Kidney capillary endothelial cell (primary cell): Measurements from ENCODE around the gene RAPGEF5.
A peak's percentile ranks its signal among the peaks of the same experiment; 100 is the strongest.
"Not testable (repeated sequence)": the region's sequence is repeated elsewhere in the genome, so short reads cannot be mapped to it uniquely, and the experiment has no call there.

Experiments
- DNase-seq: peaks from one replicate; pipeline ENCODE4 v3.0.0-alpha.2; 2018; ENCODE audit warnings: low spot score

Gene RAPGEF5

DNA sequence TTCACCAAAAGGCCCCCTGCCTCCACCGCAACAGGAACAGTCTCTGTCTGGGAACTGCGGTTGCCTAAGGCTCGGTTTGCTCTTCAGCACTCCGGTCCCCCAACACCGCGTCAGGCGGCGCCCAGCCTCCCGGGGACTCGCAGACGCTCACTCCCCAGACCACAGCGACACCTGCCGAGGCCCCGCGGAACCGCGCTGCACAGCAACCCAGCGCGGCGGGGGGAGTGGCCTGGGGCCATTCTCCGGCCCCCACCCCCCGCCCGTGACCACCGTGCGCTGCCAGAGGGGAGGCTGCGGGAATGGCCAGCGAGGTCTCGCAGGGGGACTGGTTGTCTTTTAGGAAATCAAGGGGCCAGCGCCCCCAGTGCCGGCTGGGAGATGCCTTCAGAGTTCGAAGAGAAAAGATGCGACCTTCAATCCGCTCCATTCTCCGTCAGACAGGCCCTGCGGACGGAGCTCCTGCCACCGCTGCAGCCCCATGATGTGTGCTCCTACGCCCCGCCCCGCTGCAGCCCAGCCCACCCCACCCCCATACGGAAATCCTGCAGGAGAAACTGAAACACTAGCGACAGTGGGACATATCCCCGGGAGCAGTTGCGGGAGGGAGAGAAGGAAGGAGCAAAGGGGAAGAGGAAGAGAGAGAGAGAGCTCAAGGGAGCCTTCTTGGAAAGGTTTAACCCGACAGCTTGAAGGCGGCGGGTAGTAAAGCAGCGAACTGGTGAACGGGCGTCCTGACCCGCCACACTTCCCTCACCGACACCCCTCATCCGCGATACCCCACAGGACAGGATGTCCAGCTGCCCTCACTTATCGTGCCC, 273.9 kb downstream of the RAPGEF5 start:
- DNase-seq = peak; percentile 78

DNA sequence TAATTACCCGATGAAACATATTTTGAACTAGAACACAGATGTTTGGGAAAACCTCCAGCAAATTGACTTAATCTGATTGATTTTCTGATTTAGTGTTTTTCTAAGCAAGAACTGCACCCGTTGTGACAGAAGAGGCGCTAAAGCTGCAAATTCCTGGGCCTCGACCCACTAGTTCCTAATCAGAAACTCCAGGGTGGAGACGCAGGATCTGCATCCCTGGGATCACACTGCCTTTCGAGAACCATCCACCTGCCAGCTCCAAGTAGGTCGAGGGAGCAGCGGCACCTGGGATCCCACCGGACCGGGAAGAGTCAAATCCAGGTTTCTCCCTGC, 274.4 kb downstream of the RAPGEF5 start:
- DNase-seq = no peak

DNA sequence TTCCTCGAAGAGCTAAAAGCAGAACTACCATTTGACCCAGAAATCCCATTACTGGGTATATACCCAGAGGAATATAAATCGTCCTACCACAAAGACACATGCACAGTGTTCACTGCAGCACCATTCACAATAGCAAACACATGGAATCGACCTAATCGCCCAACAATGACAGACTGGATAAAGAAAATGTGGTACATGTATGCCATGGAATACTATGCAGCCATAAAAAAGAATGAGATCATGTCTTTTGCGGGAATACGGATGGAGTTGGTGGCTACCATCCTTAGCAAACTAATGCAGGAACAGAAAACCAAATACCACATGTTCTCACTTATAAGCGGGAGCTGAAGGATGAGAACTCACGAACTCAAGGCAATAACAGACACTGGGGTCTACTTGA, 276.7 kb downstream of the RAPGEF5 start:
- not testable (repeated sequence) for DNase-seq

DNA sequence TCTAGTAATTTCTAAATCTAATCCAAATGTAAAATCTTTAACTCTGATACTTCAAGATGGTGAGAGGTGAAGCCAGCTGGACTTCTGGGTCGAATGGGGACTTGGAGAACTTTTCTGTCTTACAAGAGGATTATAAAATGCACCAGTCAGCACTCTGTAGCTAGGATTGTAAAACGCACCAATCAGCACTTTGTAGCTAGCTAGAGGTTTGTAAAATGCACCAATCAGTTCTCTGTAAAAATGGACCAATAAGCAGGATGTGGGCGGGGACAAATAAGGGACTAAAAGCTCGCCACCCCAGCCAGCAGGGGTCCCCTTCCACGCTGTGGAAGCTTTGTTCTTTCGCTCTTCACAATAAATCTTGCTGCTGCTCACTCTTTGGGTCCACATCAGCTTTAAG, 278.1 kb downstream of the RAPGEF5 start:
- DNase-seq = not testable (repeated sequence)

DNA sequence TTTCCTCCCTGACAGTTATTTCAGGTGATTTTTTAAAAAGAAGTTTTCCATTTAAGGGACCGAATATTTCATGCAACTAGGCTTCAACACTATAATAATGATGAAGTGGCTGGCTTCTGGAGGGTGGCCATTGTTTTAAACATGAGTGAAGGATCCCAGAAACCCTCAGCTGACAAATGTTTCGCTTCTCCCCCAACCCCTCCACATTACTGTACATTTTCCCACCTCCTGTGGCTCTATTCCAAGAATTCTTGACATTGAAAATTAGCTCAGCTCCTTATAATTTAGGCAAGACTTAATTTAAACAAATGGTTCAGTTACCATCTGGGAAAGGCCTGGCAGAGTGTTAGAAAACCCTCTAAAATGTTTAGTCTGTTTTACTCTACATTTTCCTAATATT, 281.4 kb downstream of the RAPGEF5 start:
- DNase-seq = no peak

DNA sequence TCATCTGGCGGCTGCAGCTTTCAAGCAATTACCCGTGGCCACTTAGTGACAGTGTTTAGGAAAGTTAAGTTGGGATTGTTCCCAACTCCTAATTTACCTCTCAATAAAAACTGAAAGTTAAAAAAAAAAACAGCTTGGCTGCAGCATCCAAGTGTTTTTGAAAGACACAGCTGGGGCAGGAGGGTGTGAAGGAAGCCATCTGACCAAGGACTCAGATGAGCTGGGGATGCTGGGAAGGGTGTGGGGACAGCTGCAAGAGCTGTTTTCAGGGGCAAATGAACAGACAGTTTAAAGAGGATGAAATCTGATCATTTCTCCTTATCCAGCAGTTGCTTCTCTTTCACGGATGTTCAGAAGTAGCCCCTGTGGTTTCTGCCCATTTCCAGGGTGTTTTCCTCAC, 282.1 kb downstream of the RAPGEF5 start:
- DNase-seq = no peak
